NCI-H526 (cell line): Measurements from ENCODE around the gene ZNF385A.

Experiments used
- DNase-seq, 2 experiments: peaks; one replicate each; lab custom pipeline; 2025; lab: John Stamatoyannopoulos, UW

ZNF385A gene

GRCh38 chr12:54415221-54415929, 30.8 kb upstream of the ZNF385A start:
- no peak for DNase-seq

GRCh38 chr12:54413284-54414190, 29.0 kb upstream of the ZNF385A start:
- no peak for DNase-seq

GRCh38 chr12:54412786-54413185, 28.3 kb upstream of the ZNF385A start:
- no peak for DNase-seq

GRCh38 chr12:54412348-54412747, 27.8 kb upstream of the ZNF385A start:
- no peak for DNase-seq

GRCh38 chr12:54411391-54412241, 27.1 kb upstream of the ZNF385A start:
- DNase-seq = no peak

- DNase-seq = no peak
Measured at GRCh38 chr12:54409267-54409666, 24.7 kb upstream of the ZNF385A start.

GRCh38 chr12:54407183-54407905, 22.8 kb upstream of the ZNF385A start:
- DNase-seq = no peak

GRCh38 chr12:54405573-54405972, 21.0 kb upstream of the ZNF385A start:
- DNase-seq = no peak

- DNase-seq = no peak
Measured at GRCh38 chr12:54405106-54405505, 20.6 kb upstream of the ZNF385A start.

GRCh38 chr12:54404061-54405004, 19.8 kb upstream of the ZNF385A start:
- DNase-seq = peak; percentile 17 to 66

GRCh38 chr12:54401119-54401518, 16.6 kb upstream of the ZNF385A start:
- DNase-seq = no peak

- peak; percentile 49 to 86 for DNase-seq
Measured at GRCh38 chr12:54398995-54399793, 14.7 kb upstream of the ZNF385A start.

- no peak for DNase-seq
Measured at GRCh38 chr12:54398218-54398617, 13.7 kb upstream of the ZNF385A start.

- DNase-seq = no peak
Measured at GRCh38 chr12:54397157-54397556, 12.6 kb upstream of the ZNF385A start.

- DNase-seq = no peak
Measured at GRCh38 chr12:54395545-54395944, 11.0 kb upstream of the ZNF385A start.

- DNase-seq = no peak
Measured at GRCh38 chr12:54394986-54395385, 10.5 kb upstream of the ZNF385A start.

- DNase-seq = peak in 1 of 2 experiments; percentile 78
Measured at GRCh38 chr12:54394281-54394719, 9.8 kb upstream of the ZNF385A start.

GRCh38 chr12:54393743-54394142, 9.2 kb upstream of the ZNF385A start:
- no peak for DNase-seq

- DNase-seq = no peak
Measured at GRCh38 chr12:54393207-54393609, 8.7 kb upstream of the ZNF385A start.
